IPS-11a (cell line): ENCODE measurements around the gene P3H2.
"Not testable (repeated sequence)": the region's sequence is repeated elsewhere in the genome, so short reads cannot be mapped to it uniquely, and the experiment has no call there.

Source experiments
- H3K4me3 ChIP-seq: one replicate; pipeline ENCODE4 v1.5.1; 2013; ENCODE audit warnings: low read depth, low read length, control low read depth

P3H2 gene

DNA sequence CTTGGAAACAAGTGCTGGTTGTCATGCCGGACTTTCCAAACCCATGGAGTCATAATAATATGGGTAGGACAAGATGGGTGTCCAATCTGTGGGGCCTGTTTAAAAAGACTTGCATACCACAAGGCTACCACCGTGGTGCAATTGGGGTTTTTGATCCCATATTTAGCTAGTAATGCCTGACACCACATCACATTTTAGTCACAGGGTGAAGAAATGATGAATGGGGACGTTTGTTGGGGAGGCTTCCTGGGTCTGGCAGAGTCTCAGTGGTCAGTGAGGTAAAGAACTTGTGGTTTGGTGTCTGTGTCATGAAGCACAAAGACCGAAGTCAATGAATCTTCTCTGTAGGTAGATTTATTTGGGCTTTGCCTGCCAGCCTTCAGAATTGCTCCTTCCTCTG is 31.0 kb downstream of the P3H2 start:
- H3K4me3 ChIP-seq = no peak overlapping the region

- no peak overlapping the region for H3K4me3 ChIP-seq
These were observed 31.8 kb downstream of the P3H2 start for GRCh38 chr3:190088890-190089289.

DNA sequence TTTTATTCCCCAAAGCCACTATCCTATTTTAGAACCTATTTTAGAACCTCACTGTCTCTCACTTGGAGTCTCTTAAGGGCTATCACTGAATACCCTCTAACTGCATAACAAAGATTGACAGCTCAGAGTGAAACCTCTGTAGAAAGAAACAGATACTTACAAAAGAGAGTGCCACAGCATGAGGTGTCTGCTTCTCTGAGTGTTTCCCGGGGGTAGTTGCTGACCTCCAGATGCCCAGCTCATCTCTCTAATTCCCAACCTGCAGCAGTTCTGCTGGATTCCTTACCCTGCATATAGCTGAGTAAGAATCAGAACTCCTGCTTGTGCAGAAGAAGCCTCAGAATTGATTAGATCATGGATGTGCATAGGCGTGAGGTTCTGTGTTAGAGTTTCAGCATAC is 34.5 kb downstream of the P3H2 start:
- H3K4me3 ChIP-seq = no peak overlapping the region

DNA sequence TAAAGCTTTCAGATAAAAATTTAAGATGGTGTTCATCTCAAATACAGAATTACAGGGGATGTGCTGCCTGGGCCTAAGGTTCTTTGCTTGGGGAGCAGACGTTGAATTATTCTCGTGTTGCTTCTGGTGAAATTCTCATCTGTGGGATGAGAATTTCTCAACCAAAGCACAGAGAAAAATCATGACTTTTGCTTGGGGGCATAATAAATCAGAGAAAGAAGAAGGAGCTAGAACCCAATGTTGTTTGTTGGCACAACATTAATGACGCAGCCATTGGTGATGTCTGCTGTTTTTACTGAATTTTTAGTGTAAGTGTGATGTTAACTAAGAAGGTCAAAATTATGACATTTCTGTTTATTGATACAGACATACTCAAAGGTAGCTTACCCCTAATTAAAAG is 35.7 kb downstream of the P3H2 start:
- H3K4me3 ChIP-seq = no peak overlapping the region

- no peak overlapping the region for H3K4me3 ChIP-seq
These were observed 37.1 kb downstream of the P3H2 start for GRCh38 chr3:190083635-190084034.

DNA sequence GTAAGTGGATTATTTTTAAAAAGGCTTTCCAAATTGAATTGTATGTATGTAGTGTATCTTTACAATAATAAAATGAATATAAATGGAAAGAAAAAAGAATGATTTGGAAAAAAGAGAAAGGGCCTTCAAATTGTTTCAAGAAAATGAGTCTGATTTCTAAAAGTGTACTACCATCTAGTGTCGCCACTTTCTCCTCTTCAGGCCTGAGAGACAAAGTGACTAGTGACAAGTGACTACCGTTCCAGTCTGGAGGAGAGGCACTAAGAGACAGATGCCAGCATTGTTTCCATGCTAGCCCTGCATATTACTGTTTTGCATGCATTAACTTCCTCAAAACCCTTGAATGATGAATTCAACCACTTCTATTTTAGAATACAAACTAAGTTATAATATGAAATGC is 39.3 kb downstream of the P3H2 start:
- no peak overlapping the region for H3K4me3 ChIP-seq

DNA sequence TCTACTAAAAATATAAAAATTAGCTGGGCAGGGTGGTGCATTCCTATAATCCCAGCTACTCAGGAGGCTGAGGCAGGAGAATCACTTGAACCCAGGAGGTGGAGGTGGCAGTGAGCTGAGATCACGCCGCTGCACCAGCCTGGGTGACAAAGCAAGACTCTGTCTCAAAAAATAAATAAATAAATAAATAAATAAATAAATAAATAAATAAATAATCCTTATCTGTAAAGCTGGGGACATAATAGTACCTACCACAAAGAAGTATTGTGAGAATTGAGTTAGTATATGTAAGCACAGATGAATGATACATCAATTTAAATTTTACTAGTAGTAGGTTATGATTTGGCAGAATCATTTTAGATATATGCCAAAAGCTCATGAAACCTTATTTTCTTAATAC is 41.5 kb downstream of the P3H2 start:
- not testable (repeated sequence) for H3K4me3 ChIP-seq

- no peak overlapping the region for H3K4me3 ChIP-seq
These were observed 43.2 kb downstream of the P3H2 start for GRCh38 chr3:190077395-190078045.

- no peak overlapping the region for H3K4me3 ChIP-seq
These were observed 43.9 kb downstream of the P3H2 start for GRCh38 chr3:190076601-190077394.

DNA sequence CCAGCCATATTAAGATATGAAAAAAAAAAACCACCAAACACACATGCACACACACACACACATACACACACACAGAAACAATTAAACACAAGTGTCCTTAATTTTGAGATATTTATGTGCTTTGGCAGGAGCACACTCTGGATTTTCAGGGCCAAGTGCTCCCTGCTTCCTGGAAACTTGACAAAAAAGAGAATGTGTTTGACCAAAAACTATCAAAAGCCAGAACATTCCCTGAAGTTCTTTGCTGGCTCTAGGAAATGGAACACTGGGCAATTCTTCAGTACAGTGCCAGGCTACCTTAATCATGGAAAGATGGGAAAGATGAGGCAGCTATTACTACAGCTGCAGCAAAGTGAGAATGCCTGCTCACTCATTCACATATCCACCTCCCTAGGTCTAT is 44.6 kb downstream of the P3H2 start:
- no peak overlapping the region for H3K4me3 ChIP-seq

DNA sequence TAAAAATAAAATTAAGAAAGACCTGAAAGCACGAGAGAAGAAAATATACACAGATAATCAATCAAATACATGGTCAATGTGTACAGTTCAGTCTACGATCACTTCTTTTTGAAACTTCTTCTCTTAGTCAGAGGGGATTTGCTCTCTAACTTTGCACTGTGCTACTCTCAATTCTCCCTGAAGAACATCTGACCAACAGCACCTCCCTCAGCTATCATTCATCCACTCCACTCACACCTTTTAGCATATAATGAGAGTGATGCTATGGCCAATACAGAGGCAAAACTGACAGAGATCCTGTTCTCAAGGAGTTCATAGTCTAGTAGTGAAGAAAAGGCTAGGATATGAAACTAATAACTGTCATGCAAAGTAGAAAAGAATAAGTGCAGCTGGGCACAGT is 45.9 kb downstream of the P3H2 start:
- no peak overlapping the region for H3K4me3 ChIP-seq

- no peak overlapping the region for H3K4me3 ChIP-seq
These were observed 47.3 kb downstream of the P3H2 start for GRCh38 chr3:190073264-190074008.

DNA sequence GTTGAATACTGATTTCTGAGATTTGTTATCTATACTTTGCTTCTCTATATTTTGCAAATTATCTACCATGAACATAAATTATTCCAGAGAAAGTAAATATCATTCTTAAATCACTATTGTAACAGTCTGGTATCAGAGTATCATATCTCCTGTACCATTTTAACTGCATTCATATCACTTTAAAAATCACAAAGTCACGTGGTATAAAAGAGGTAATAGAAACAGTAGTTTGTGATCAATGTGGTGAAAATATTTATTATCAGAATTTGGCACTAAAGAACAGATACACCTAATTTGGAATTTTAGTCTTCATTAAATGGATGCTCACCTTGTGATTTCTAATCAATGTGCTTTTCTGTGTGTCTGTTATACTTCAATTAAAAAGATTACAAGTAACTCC is 47.8 kb downstream of the P3H2 start:
- H3K4me3 ChIP-seq = no peak overlapping the region

- H3K4me3 ChIP-seq = not testable (repeated sequence)
These were observed 48.8 kb downstream of the P3H2 start for GRCh38 chr3:190071921-190072320.

DNA sequence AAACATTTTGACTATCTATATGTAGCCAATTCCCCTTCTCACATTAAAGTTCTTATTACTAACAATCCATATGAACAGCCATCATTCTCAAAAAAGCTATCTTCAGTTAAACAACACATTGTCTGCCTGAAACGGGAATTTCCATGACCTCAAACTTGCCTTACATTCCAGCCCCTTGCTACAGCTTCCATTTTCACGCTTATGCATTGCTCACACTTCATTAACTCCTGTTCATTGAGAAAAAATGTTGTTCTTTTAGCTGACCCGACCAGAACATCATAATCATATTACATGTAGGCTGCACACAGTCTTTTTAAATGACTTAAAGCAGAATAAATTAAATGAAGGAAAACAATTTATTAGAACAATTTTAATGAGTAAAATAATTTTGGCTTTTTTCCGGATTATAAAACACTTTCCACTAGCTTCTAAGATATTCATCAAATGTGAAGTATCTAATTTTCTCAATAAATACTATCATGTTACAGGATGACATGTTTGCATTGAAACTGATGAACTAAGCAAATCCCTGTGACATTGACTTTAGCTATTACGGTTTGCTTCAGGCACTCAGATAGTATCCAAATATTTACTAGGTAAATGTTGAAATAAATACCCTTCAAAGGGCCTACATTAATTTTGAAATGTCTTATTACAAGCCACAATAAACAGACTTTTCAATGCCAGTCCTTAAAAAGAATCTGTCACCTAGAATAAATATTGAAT is 49.9 kb downstream of the P3H2 start:
- H3K4me3 ChIP-seq = no peak overlapping the region

DNA sequence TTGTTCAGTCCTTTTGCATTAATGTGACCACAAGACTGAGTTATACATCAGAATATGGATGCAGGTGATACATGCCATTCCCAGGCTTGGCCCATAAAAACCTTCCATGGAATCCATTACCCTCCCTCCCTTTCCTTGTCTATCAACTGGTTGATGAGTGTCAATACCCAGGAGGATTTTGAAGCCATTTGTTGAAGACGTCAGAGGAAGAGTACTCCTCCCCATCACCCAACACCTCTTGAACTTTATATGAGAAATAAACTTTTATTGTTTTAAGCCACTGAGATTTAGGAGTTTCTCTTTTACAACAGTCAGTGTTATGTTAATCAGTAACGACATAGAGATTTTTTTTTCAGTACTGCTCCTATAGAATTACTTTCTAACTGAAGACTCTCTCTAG is 55.5 kb downstream of the P3H2 start:
- no peak overlapping the region for H3K4me3 ChIP-seq

DNA sequence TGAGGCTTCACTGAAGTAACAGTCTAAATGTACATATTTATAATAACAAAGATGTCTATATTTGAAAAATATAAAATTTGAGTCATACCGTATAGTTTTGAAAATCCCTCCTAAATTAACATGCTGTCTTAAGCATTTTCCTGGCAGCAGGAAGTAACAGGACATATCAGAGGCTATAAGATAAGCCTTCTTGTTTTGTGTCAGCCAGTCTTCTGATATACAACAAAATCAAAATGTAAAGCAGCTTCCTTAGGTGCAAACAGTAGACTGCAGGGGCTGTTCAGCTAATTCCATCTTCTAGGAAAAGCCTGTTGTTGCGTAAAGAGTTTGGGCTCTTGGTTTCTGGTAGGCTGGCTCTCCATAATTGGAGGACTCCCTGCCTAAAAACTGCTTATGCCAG is 56.0 kb downstream of the P3H2 start:
- no peak overlapping the region for H3K4me3 ChIP-seq

GRCh38 chr3:190064112-190064511 is 56.6 kb downstream of the P3H2 start:
- no peak overlapping the region for H3K4me3 ChIP-seq

DNA sequence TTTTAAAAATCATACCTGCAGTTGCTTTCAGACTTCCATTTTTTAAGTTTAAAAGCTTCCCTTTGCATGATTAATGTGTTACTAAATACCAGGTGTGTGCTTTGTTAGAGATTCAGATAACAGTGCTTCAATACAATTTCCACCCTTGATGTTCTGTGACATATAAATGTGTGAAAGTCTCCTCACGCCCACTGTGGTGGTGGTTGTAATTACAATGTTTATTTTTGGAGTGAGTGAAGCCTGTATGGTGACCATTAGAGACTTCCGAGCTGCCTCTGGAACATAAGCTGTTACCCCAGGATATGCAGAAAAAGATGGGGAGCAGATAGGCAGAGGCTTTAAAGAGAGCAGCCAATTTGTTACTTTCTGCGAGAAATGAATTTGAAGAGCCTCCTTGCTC is 57.2 kb downstream of the P3H2 start:
- H3K4me3 ChIP-seq = no peak overlapping the region

GRCh38 chr3:190060192-190060775 is 60.4 kb downstream of the P3H2 start:
- H3K4me3 ChIP-seq = no peak overlapping the region

GRCh38 chr3:190059242-190059590 is 61.5 kb downstream of the P3H2 start:
- H3K4me3 ChIP-seq = no peak overlapping the region
